Body of pancreas (tissue), 4 donors: ENCODE data around the gene CRIM1. TPM values are rescaled to one million over a fixed set of nuclear protein-coding genes. Genes with fewer than 3 reads are reported as not detected.

ENCODE experiments used
- ATAC-seq: fragments of 150-250 bp; one replicate; pipeline ENCODE4 v1.9.1; 2016
- DNase-seq, 4 donors: peaks; one replicate each; pipeline ENCODE4 v3.0.0-alpha.2; 2019
- H3K27ac ChIP-seq, 4 donors: fragments of 200-600 bp; sonication (generic); 1 replicate in 3 of 4; 2 replicates in 1 of 4; pipeline versions ENCODE4 v1.5.1 to v1.6.1; 2016 to 2019; ENCODE audit warnings: mild to moderate bottlenecking in 1 of 4, mixed read lengths in 1 of 4, moderate library complexity in 1 of 4
- H3K27me3 ChIP-seq, 2 donors: fragments of 200-600 bp; sonication (generic); one replicate each; pipeline ENCODE4 v1.6.0; 2016; ENCODE audit warnings: mild to moderate bottlenecking in 1 of 2
- H3K36me3 ChIP-seq, 2 donors: fragments of 200-600 bp; sonication (generic); replicated peaks in 1 of 2; 2 replicates each; pipeline ENCODE4 v1.5.1; 2016; ENCODE audit warnings: low read depth in 2 of 2; ENCODE audit not compliant: insufficient read depth in 1 of 2
- H3K4me1 ChIP-seq: fragments of 200-600 bp; sonication (generic); one replicate; pipeline ENCODE4 v1.6.0; 2016
- H3K4me3 ChIP-seq, 2 donors: fragments of 200-600 bp; sonication (generic); 1 replicate in 1 of 2; 2 replicates in 1 of 2; pipeline ENCODE4 v1.5.1; 2016 to 2019
- H3K9me3 ChIP-seq, 3 donors: fragments of 200-600 bp; sonication (generic); 1 replicate in 2 of 3; 2 replicates in 1 of 3; pipeline ENCODE4 v1.5.1; 2016
- POLR2A ChIP-seq, 3 donors: fragments of 450-650 bp; IDR thresholded peaks; one replicate each; pipeline ENCODE4 v1.6.1; 2016; ENCODE audit warnings: antibody characterized with exemption in 3 of 3, mild to moderate bottlenecking in 2 of 3
- WGBS, 2 donors: methylation state at CpG; one replicate each; pipeline ENCODE4 v1.1.5; 2017; 5-methylcytosine and 5-hydroxymethylcytosine counted together
- intact Hi-C: fragments of 100-400 bp; cut with DNase I; formaldehyde crosslinking; loops from one replicate; pipeline ENCODE4 v1.15.1; 2023
- total RNA-seq, 2 donors: library from RNA; depleted of rRNA; stranded (reverse); fragments of >200 nt; gene quantifications; one replicate each; pipeline ENCODE4 v1.1.0, GENCODE V29; 2016
- TF ChIP-seq, protein P1 (sequence below), 7 experiments: fragments of 450-650 bp in 4 of 7; fragments of 200-600 bp in 3 of 7; sonication (generic) in 3 of 7; IDR thresholded peaks; one replicate each; pipeline ENCODE4 v1.5.1; 2016 to 2019; ENCODE audit warnings: antibody characterized with exemption in 7 of 7

CRIM1 gene
- total RNA-seq, 2 donors from 2014 or later, result 41.5 to 64.6 TPM

DNA sequence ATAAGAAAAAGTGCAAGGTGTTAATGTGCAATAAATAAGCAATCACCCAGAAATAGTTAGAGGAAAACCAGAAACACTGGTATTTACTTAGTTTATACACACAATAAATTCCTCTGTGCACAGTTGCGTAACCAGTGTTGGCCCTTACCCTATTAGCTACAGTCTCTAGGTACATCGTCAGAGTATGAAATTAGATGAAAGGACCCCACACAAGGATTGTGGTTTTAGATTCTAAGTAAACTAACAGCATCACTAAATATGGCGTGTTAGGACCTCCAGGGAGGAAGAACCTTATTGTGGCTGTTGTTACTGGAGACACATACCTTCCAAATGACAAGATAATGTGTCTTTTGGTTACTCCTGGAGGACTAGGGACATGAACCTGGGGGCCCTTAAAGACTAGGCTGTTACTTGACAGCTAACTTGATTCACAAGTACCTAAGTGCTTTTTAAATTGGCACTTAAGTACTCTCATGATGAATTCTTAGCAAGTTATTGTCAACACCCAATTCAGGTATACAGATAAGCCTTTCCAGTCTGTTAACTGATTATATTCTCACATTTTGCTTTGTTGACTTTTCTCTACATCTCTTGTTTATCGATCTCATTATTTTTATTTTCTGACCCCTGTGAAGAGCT lies 127.1 kb downstream of the CRIM1 start:
- Histone ChIP-seq H3K36me3 (no peaks in the 10 kb centered on the region), H3K9me3 (no peaks in the 10 kb centered on the region), H3K4me3 (no peak overlapping the region), H3K27ac (peak overlapping the region in 3 of 4 donors; percentile 40 to 52 (median 41)), H3K4me1 (peaks cover 47% of the 10 kb centered on the region), H3K27me3 (no peaks in the 10 kb centered on the region)
- ATAC-seq (peak; percentile 45), DNase-seq (peak; percentile 18 to 52 (median 42))
- 52 to 53% methylated on average over 4 of the region's 4 CpGs for WGBS, 2 donors
- TF ChIP-seq, protein P1, sequence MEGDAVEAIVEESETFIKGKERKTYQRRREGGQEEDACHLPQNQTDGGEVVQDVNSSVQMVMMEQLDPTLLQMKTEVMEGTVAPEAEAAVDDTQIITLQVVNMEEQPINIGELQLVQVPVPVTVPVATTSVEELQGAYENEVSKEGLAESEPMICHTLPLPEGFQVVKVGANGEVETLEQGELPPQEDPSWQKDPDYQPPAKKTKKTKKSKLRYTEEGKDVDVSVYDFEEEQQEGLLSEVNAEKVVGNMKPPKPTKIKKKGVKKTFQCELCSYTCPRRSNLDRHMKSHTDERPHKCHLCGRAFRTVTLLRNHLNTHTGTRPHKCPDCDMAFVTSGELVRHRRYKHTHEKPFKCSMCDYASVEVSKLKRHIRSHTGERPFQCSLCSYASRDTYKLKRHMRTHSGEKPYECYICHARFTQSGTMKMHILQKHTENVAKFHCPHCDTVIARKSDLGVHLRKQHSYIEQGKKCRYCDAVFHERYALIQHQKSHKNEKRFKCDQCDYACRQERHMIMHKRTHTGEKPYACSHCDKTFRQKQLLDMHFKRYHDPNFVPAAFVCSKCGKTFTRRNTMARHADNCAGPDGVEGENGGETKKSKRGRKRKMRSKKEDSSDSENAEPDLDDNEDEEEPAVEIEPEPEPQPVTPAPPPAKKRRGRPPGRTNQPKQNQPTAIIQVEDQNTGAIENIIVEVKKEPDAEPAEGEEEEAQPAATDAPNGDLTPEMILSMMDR (IDR thresholded peaks at IDR 0.05), result no peak
- TF ChIP-seq POLR2A (IDR thresholded peaks at IDR 0.05), result no peak
- intact Hi-C loops, result no loop called here

DNA sequence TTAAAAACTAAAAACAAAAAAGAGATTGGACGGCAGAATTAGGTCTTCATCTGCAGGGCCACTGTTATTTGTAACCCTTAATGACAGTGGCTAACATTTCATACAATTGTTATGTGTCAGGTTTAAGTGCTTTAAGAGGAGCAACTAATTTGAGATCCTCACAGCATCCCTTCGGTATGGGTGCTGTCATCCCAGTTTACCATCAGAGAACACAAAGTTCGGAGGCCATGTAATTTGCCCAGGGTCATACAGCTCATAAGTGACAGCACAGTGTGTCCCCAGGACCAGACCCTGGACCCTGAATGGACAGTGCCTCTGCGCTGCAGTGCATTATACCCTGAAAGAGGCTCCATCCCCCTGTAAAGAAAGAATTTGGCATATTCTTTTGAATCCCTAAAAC lies 127.7 kb downstream of the CRIM1 start:
- WGBS, 2 donors, result 83 to 88% methylated on average over 4 of the region's 4 CpGs

DNA sequence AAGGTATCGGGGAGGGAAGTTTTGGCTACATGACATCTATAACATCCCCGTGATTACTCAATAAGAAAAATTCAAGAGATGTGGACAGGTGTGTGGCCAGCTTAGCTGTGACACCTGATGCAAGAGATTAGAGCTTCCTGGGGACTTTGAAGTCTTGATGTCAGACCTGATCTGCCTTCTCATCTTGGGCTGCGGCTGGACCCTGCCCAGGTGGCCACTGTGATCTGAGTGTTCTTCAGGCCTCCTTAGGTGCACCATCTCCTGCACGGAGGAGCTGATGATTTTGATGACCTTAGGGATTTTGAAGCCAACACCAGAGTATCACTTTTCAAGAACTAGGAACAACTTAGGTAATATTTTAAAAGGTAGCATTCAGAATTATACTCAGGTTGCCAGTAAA lies 128.9 kb downstream of the CRIM1 start:
- peak overlapping the region in 2 of 4 donors; percentile 64 for H3K27ac ChIP-seq
- no peak for DNase-seq
- no peak for ATAC-seq
- H3K4me1 ChIP-seq, result peaks cover 43% of the 10 kb centered on the region
- 88 to 92% methylated on average over 4 of the region's 4 CpGs for WGBS, 2 donors
- H3K36me3 ChIP-seq, result no peaks in the 10 kb centered on the region
- TF ChIP-seq, protein P1 (IDR thresholded peaks at IDR 0.05), result no peak
- no peak for TF ChIP-seq POLR2A (IDR thresholded peaks at IDR 0.05)
- no peaks in the 10 kb centered on the region for H3K9me3 ChIP-seq
- intact Hi-C loops, result no loop called here
- H3K27me3 ChIP-seq, result no peaks in the 10 kb centered on the region
- no peak overlapping the region for H3K4me3 ChIP-seq

More for the DNA sequence above, 127.7 kb downstream of the CRIM1 start:
- H3K27me3 ChIP-seq, result no peaks in the 10 kb centered on the region
- DNase-seq, result no peak
- intact Hi-C loops, result no loop called here
- peaks cover 43% of the 10 kb centered on the region for H3K4me1 ChIP-seq
- no peak overlapping the region for H3K4me3 ChIP-seq
- H3K36me3 ChIP-seq, result no peaks in the 10 kb centered on the region
- H3K9me3 ChIP-seq, result no peaks in the 10 kb centered on the region
- H3K27ac ChIP-seq, result peak overlapping the region in 3 of 4 donors; percentile 40 to 52 (median 41)
- no peak for ATAC-seq
- TF ChIP-seq, protein P1 (IDR thresholded peaks at IDR 0.05), result no peak
- TF ChIP-seq POLR2A (IDR thresholded peaks at IDR 0.05), result no peak

DNA sequence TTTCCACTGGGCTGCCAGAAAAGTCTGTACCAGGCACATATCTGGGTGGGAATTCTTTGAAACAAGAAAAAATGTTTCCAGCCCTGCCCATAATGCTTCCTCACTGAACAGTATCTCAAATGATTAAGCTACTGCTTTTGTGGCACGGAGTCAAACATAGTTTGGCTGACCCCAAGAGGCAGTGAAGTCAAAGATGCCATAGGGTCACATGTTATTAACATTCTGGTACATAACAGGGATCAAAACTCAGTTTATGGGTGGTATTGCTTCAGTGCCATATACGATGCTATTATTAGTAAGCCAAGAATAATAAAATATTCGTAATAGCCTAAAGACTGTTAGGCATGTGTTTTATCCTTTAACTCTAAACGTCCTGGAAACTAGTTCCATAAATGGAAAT lies 129.9 kb downstream of the CRIM1 start:
- H3K27ac ChIP-seq, result peak overlapping the region; percentile 33 to 64 (median 54)
- WGBS, 2 donors, result 34 to 44% methylated on average over 4 of the region's 4 CpGs
- peak in 2 of 4 donors; percentile 20 to 22 for DNase-seq
- H3K4me3 ChIP-seq, result no peak overlapping the region
- no peaks in the 10 kb centered on the region for H3K36me3 ChIP-seq
- no peaks in the 10 kb centered on the region for H3K27me3 ChIP-seq
- intact Hi-C loops, result no loop called here
- H3K9me3 ChIP-seq, result no peaks in the 10 kb centered on the region
- peak; percentile 34 for ATAC-seq
- TF ChIP-seq, protein P1 (IDR thresholded peaks at IDR 0.05), result no peak
- peaks cover 43% of the 10 kb centered on the region for H3K4me1 ChIP-seq

DNA sequence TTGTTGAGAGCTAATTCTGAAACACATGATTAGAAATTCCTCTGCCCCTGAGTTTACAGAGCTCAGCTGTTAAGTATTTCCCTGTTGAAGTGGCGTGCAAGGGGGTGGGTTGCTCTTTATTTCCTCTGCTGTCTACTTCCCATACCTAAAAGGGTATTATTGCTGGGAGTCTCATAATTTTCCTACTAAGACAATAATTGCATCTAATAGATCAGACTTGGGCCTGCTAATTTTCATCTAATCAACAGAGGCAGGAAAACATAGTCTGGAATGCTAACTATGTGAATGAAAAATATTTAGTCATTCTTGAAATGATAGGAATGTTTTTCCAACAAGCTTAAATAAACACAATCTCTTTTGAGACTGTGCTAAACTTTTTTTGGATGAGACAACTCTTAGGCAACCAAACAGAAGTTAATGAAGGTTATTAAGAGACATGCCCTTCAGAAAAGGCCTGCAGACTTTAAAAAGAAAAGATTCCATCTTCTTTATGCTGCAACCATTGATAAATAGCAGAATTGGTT lies 131.0 kb downstream of the CRIM1 start:
- Histone ChIP-seq H3K9me3 (no peaks in the 10 kb centered on the region), H3K27me3 (no peaks in the 10 kb centered on the region), H3K36me3 (no peaks in the 10 kb centered on the region), H3K27ac (peak overlapping the region; percentile 33 to 64 (median 50)), H3K4me1 (peaks cover 43% of the 10 kb centered on the region), H3K4me3 (no peak overlapping the region)
- DNase-seq (no peak), ATAC-seq (peak; percentile 68)
- intact Hi-C loops, result no loop called here
- 52 to 65% methylated on average over 1 of the region's 1 CpG for WGBS, 2 donors
- TF ChIP-seq, protein P1 (IDR thresholded peaks at IDR 0.05), result no peak
- no peak for TF ChIP-seq POLR2A (IDR thresholded peaks at IDR 0.05)
